GM23338 (cell line): ENCODE results near the gene CLDN24. TPM values are rescaled to one million over a fixed set of nuclear protein-coding genes. Genes with fewer than 3 reads are reported as not detected.

Experiments used
- ATAC-seq: fragments of 200-7000 bp; cut with Tn5 transposase; 3 replicates; pipeline ENCODE4 v1.9.1; 2020
- DNase-seq: peaks from one replicate; pipeline ENCODE4 v3.0.0-alpha.2; 2015; ENCODE audit warnings: low spot score
- H2AFZ ChIP-seq: fragments of 200-600 bp; sonication (generic); 2 replicates; pipeline ENCODE4 v1.8.0; 2016; ENCODE audit warnings: antibody characterized with exemption, mild to moderate bottlenecking, moderate library complexity
- H3F3A ChIP-seq: fragments of 200-600 bp; sonication (generic); replicated peaks from 2 replicates; pipeline ENCODE4 v1.8.0; 2017; ENCODE audit warnings: antibody characterized with exemption, mixed run types, low read depth
- H3K27ac ChIP-seq: fragments of 200-600 bp; sonication (generic); 2 replicates; pipeline ENCODE4 v1.6.1; 2016; ENCODE audit warnings: low read depth
- H3K27me3 ChIP-seq: fragments of 200-600 bp; sonication (generic); 2 replicates; pipeline ENCODE4 v1.8.0; 2016; ENCODE audit warnings: mild to moderate bottlenecking, mixed run types, moderate library complexity; ENCODE audit not compliant: insufficient read depth
- H3K36me3 ChIP-seq: fragments of 200-600 bp; sonication (generic); 2 replicates; pipeline ENCODE4 v1.8.0; 2016; ENCODE audit warnings: mild to moderate bottlenecking; ENCODE audit not compliant: insufficient read depth
- H3K4me1 ChIP-seq: fragments of 200-600 bp; sonication (generic); 2 replicates; pipeline ENCODE4 v1.8.0; 2016; ENCODE audit warnings: mild to moderate bottlenecking, moderate library complexity; ENCODE audit not compliant: insufficient read depth
- H3K4me2 ChIP-seq: fragments of 200-600 bp; sonication (generic); 2 replicates; pipeline ENCODE4 v1.7.1; 2017; ENCODE audit warnings: mixed run types
- H3K4me3 ChIP-seq: fragments of 200-600 bp; sonication (generic); 2 replicates; pipeline ENCODE4 v1.6.1; 2016; ENCODE audit warnings: mixed run types
- H3K79me2 ChIP-seq: fragments of 200-600 bp; sonication (generic); replicated peaks from 2 replicates; pipeline ENCODE4 v1.8.0; 2017; ENCODE audit warnings: mild to moderate bottlenecking; ENCODE audit not compliant: insufficient read depth
- H3K9me2 ChIP-seq: fragments of 200-600 bp; sonication (generic); 2 replicates; pipeline ENCODE4 v1.8.0; 2017; ENCODE audit not compliant: insufficient read depth
- H4K20me1 ChIP-seq: fragments of 200-600 bp; sonication (generic); replicated peaks from 2 replicates; pipeline ENCODE4 v1.8.0; 2017; ENCODE audit warnings: mild to moderate bottlenecking; ENCODE audit not compliant: insufficient read depth
- H3K27ac Mint-ChIP-seq: 2 replicates; pipeline ENCODE4 v1.8.0; 2020; ENCODE audit warnings: inconsistent platforms, mild to moderate bottlenecking, moderate library complexity, mixed read lengths
- H3K27me3 Mint-ChIP-seq: 3 replicates; pipeline ENCODE4 v1.8.0; 2022; ENCODE audit warnings: low read depth, mild to moderate bottlenecking, moderate library complexity, mixed read lengths, inconsistent platforms; ENCODE audit not compliant: insufficient read depth, poor library complexity
- H3K36me3 Mint-ChIP-seq: 3 replicates; pipeline ENCODE4 v1.8.0; 2021; ENCODE audit warnings: low read depth, mild to moderate bottlenecking, inconsistent platforms, moderate library complexity, mixed read lengths
- H3K4me1 Mint-ChIP-seq: 3 replicates; pipeline ENCODE4 v1.8.0; 2020; ENCODE audit warnings: mild to moderate bottlenecking, inconsistent platforms, mixed read lengths
- H3K4me3 Mint-ChIP-seq: 3 replicates; pipeline ENCODE4 v1.8.0; 2021; ENCODE audit warnings: moderate library complexity, mild to moderate bottlenecking, inconsistent platforms, mixed read lengths
- H3K9me3 Mint-ChIP-seq: 3 replicates; pipeline ENCODE4 v1.8.0; 2020; ENCODE audit warnings: moderate library complexity, mild to moderate bottlenecking, inconsistent platforms, mixed read lengths
- CREB1 ChIP-seq: fragments of 250-450 bp; sonication (Bioruptor Pico); IDR thresholded peaks from 2 replicates; pipeline ENCODE4 v1.5.0; 2020; ENCODE audit warnings: low read depth, mild to moderate bottlenecking, moderate library complexity
- CTCF ChIP-seq, 2 experiments: fragments of 200-600 bp in 1 of 2; sonication (generic) in 1 of 2; conservative IDR thresholded peaks; 2 replicates each; pipeline versions ENCODE4 v1.5.1 to v1.6.1; 2016 to 2017; ENCODE audit warnings: antibody characterized with exemption in 2 of 2, low read depth in 2 of 2, mild to moderate bottlenecking in 2 of 2, moderate library complexity in 1 of 2
- EZH2 ChIP-seq: fragments of 200-600 bp; sonication (generic); IDR thresholded peaks from one replicate; pipeline ENCODE4 v1.8.0; 2017; ENCODE audit warnings: antibody characterized with exemption, mild to moderate bottlenecking, low read depth; ENCODE audit not compliant: unreplicated experiment
- EZH2phosphoT487 ChIP-seq: fragments of 200-600 bp; sonication (generic); IDR thresholded peaks from one replicate; pipeline ENCODE4 v1.8.1; 2018; ENCODE audit warnings: antibody characterized with exemption; ENCODE audit not compliant: unreplicated experiment
- JUNB ChIP-seq: IDR thresholded peaks from one replicate; pipeline ENCODE4 v1.6.1; 2016; ENCODE audit warnings: antibody characterized with exemption; ENCODE audit not compliant: unreplicated experiment
- NANOG ChIP-seq: IDR thresholded peaks from 2 replicates; pipeline ENCODE4 v1.6.1; 2016; ENCODE audit warnings: antibody characterized with exemption, borderline replicate concordance
- POLR2AphosphoS5 ChIP-seq: IDR thresholded peaks from 2 replicates; pipeline ENCODE4 v1.6.1; 2016; ENCODE audit warnings: antibody characterized with exemption, low read depth
- STAT1 ChIP-seq: IDR thresholded peaks from one replicate; pipeline ENCODE4 v1.6.1; 2016; ENCODE audit warnings: antibody characterized with exemption; ENCODE audit not compliant: unreplicated experiment
- ZNF114 ChIP-seq: fragments of 250-450 bp; sonication (Bioruptor Pico); IDR thresholded peaks from 2 replicates; pipeline ENCODE4 v1.5.0; 2020; ENCODE audit warnings: mild to moderate bottlenecking, moderate library complexity
- ZNF331 ChIP-seq: fragments of 250-450 bp; sonication (Bioruptor Pico); IDR thresholded peaks from 2 replicates; pipeline ENCODE4 v1.5.0; 2020; ENCODE audit warnings: low read depth, mild to moderate bottlenecking, moderate library complexity
- polyA plus RNA-seq: library from polyadenylated mRNA; unstranded; fragments of >200 nt; fragmentation: Nextera tagmentation; extraction: Ambion mirVana; gene quantifications from 2 replicates; pipeline ENCODE4 v1.2.1, GENCODE V29; 2016
- total RNA-seq: library from RNA; depleted of rRNA; stranded (reverse); fragments of >200 nt; shearing (Covaris generic); gene quantifications from 2 replicates; pipeline ENCODE4 v1.2.3, GENCODE V29; 2014
- TF ChIP-seq, protein P1 (sequence below): fragments of 250-450 bp; sonication (Bioruptor Pico); IDR thresholded peaks from 2 replicates; pipeline ENCODE4 v1.5.0; 2020; ENCODE audit warnings: mild to moderate bottlenecking, moderate library complexity
- TF ChIP-seq, protein P2 (sequence below): IDR thresholded peaks from 2 replicates; pipeline ENCODE4 v1.6.1; 2016; ENCODE audit warnings: antibody characterized with exemption

Gene CLDN24
- total and polyA plus RNA-seq, 2 experiments from 2014 or later, result not detected

DNA sequence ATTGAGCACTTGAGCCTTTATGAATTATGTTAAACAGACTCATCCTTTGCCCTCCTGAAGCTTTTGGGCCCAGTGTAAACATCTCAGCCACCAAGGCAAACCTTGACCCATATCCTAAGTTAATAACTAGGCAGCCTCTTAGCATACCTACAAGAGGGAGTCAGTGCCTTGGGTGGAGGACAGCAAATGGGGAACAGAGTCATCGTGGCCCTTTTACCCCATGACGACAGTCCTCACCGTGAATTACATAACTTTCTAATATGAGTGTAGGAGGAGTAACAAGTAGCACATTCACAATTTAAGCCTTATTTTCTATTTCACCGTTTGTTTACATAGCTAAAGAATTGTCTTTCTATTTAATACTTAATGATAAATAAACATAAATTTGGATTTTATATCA is 18.9 kb downstream of the CLDN24 start:
- H3K36me3 Mint-ChIP-seq, result peaks cover 22% of the 10 kb centered on the region
- Histone ChIP-seq H3K27ac (no peak overlapping the region), H3K4me1 (no peaks in the 10 kb centered on the region), H3K4me3 (no peak overlapping the region), H4K20me1 (no peaks in the 10 kb centered on the region; the same call in 1 of the 2 replicates), H3K9me2 (no peaks in the 10 kb centered on the region), H3K79me2 (no peaks in the 10 kb centered on the region), H2AFZ (no peak overlapping the region), H3K4me2 (no peak overlapping the region), H3K27me3 (no peaks in the 10 kb centered on the region), H3F3A (no peaks in the 10 kb centered on the region), H3K36me3 (peaks cover 6% of the 10 kb centered on the region; the same call in 1 of the 2 replicates)
- H3K27me3 Mint-ChIP-seq, result peaks cover 2% of the 10 kb centered on the region
- no peak for TF ChIP-seq EZH2
- H3K4me3 Mint-ChIP-seq, result no peak overlapping the region
- DNase-seq (no peak), ATAC-seq (no peak)
- no peaks in the 10 kb centered on the region for H3K4me1 Mint-ChIP-seq
- H3K9me3 Mint-ChIP-seq, result no peaks in the 10 kb centered on the region
- H3K27ac Mint-ChIP-seq, result no peak overlapping the region

DNA sequence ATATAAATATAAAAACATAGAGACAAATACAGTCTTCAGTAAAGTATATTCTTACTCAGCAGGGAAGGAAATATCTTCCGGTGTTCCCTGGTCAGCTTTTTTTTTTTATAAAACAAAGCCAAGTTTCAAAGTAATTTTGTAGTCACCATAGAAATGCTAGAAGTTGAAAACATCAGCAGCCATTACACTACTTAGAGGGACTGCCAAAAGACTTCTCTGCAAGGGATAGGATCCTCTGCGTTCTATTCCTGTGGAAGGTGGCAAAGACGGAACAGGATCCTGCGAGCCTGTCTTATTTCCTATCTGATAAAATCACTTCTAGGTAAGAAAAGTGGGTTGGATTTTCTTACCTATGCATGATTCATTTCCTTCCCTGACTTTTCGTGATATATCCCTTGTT is 21.6 kb downstream of the CLDN24 start:
- ATAC-seq, result no peak
- H3K9me3 Mint-ChIP-seq, result no peaks in the 10 kb centered on the region
- H3K36me3 ChIP-seq, result peaks cover 12% of the 10 kb centered on the region; the same call in 1 of the 2 replicates
- H3F3A ChIP-seq, result no peaks in the 10 kb centered on the region
- H3K9me2 ChIP-seq, result no peaks in the 10 kb centered on the region
- H3K27ac Mint-ChIP-seq, result no peak overlapping the region
- no peak overlapping the region for H3K27ac ChIP-seq
- peaks cover 38% of the 10 kb centered on the region for H3K36me3 Mint-ChIP-seq
- no peak for DNase-seq
- H2AFZ ChIP-seq, result no peak overlapping the region
- no peaks in the 10 kb centered on the region for H3K79me2 ChIP-seq
- no peaks in the 10 kb centered on the region for H3K4me1 ChIP-seq
- H3K4me3 Mint-ChIP-seq, result no peak overlapping the region
- no peak overlapping the region for H3K4me2 ChIP-seq
- 0 out of 2 replicates have a peak, but pooled peaks cover 3% of the 10 kb centered on the region for H4K20me1 ChIP-seq
- H3K4me3 ChIP-seq, result no peak overlapping the region
- H3K27me3 Mint-ChIP-seq, result no peaks in the 10 kb centered on the region
- no peaks in the 10 kb centered on the region; the same call in 2 of the 3 replicates for H3K4me1 Mint-ChIP-seq
- H3K27me3 ChIP-seq, result no peaks in the 10 kb centered on the region
- TF ChIP-seq NANOG (no peak), EZH2phosphoT487 (no peak), CTCF (conservative IDR thresholded peaks at IDR 0.05; ENCODE audit: low read depth in 2 of 2) (no peak), EZH2 (no peak), CREB1 (CRISPR knock-in tag) (no peak), ZNF114 (no peak), ZNF331 (CRISPR knock-in tag) (no peak), JUNB (no peak), STAT1 (no peak), POLR2AphosphoS5 (no peak)
- TF ChIP-seq, protein P1, sequence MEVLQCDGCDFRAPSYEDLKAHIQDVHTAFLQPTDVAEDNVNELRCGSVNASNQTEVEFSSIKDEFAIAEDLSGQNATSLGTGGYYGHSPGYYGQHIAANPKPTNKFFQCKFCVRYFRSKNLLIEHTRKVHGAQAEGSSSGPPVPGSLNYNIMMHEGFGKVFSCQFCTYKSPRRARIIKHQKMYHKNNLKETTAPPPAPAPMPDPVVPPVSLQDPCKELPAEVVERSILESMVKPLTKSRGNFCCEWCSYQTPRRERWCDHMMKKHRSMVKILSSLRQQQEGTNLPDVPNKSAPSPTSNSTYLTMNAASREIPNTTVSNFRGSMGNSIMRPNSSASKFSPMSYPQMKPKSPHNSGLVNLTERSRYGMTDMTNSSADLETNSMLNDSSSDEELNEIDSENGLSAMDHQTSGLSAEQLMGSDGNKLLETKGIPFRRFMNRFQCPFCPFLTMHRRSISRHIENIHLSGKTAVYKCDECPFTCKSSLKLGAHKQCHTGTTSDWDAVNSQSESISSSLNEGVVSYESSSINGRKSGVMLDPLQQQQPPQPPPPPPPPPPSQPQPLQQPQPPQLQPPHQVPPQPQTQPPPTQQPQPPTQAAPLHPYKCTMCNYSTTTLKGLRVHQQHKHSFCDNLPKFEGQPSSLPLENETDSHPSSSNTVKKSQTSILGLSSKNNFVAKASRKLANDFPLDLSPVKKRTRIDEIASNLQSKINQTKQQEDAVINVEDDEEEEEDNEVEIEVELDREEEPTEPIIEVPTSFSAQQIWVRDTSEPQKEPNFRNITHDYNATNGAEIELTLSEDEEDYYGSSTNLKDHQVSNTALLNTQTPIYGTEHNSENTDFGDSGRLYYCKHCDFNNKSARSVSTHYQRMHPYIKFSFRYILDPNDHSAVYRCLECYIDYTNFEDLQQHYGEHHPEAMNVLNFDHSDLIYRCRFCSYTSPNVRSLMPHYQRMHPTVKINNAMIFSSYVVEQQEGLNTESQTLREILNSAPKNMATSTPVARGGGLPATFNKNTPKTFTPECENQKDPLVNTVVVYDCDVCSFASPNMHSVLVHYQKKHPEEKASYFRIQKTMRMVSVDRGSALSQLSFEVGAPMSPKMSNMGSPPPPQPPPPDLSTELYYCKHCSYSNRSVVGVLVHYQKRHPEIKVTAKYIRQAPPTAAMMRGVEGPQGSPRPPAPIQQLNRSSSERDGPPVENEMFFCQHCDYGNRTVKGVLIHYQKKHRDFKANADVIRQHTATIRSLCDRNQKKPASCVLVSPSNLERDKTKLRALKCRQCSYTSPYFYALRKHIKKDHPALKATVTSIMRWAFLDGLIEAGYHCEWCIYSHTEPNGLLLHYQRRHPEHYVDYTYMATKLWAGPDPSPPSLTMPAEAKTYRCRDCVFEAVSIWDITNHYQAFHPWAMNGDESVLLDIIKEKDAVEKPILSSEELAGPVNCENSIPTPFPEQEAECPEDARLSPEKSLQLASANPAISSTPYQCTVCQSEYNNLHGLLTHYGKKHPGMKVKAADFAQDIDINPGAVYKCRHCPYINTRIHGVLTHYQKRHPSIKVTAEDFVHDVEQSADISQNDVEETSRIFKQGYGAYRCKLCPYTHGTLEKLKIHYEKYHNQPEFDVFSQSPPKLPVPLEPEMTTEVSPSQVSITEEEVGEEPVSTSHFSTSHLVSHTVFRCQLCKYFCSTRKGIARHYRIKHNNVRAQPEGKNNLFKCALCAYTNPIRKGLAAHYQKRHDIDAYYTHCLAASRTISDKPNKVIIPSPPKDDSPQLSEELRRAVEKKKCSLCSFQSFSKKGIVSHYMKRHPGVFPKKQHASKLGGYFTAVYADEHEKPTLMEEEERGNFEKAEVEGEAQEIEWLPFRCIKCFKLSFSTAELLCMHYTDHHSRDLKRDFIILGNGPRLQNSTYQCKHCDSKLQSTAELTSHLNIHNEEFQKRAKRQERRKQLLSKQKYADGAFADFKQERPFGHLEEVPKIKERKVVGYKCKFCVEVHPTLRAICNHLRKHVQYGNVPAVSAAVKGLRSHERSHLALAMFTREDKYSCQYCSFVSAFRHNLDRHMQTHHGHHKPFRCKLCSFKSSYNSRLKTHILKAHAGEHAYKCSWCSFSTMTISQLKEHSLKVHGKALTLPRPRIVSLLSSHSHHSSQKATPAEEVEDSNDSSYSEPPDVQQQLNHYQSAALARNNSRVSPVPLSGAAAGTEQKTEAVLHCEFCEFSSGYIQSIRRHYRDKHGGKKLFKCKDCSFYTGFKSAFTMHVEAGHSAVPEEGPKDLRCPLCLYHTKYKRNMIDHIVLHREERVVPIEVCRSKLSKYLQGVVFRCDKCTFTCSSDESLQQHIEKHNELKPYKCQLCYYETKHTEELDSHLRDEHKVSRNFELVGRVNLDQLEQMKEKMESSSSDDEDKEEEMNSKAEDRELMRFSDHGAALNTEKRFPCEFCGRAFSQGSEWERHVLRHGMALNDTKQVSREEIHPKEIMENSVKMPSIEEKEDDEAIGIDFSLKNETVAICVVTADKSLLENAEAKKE (CRISPR knock-in tag), result no peak
- TF ChIP-seq, protein P2, sequence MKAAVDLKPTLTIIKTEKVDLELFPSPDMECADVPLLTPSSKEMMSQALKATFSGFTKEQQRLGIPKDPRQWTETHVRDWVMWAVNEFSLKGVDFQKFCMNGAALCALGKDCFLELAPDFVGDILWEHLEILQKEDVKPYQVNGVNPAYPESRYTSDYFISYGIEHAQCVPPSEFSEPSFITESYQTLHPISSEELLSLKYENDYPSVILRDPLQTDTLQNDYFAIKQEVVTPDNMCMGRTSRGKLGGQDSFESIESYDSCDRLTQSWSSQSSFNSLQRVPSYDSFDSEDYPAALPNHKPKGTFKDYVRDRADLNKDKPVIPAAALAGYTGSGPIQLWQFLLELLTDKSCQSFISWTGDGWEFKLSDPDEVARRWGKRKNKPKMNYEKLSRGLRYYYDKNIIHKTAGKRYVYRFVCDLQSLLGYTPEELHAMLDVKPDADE, result no peak
